Embryonic facial prominence (tissue), 1 donor: ENCODE data around the gene FCHSD2.

Experiments used
- DNase-seq: peaks from one replicate; pipeline ENCODE4 v3.0.0-alpha.2; 2016; ENCODE audit errors: extremely low spot score

The FCHSD2 gene

GRCh38 chr11:73172992-73173656, 31.0 kb upstream of the FCHSD2 start:
- no peak for DNase-seq

DNA sequence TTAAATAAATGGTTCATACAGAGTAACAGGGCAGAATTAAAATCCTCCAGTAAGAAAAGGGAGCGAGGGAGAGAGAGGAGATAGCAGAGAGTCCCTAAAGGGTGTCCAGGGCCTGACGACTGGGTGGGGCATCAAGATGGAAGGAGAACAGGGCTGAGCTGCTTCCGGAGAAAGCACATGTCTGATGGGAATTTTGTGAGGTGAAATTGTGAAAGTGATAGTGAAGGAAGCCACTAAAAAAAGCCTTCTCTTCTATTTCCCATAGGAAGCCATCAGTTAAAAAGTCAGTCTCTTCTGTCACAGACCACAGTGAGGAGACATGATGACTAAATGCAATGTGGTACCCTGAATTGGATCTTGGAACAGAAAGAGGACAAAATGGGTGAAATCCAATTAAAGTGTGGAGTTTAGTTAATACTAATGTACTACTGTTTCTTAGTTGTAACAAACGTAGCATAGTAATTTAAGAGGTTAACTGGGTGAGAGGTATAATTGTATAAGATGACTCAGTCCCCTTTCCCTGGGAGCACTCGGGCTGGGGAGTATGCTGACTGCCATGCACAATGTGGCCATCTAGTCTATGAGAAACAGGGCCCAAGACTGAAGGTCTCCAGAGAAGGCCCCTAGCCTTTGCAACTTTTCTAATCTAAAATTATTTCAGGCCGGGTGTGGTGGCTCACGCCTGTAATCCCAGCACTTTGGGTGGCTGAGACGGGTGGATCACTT, 29.5 kb upstream of the FCHSD2 start:
- DNase-seq = no peak

- no peak for DNase-seq
Observed at GRCh38 chr11:73170140-73170539, 28.0 kb upstream of the FCHSD2 start.

DNA sequence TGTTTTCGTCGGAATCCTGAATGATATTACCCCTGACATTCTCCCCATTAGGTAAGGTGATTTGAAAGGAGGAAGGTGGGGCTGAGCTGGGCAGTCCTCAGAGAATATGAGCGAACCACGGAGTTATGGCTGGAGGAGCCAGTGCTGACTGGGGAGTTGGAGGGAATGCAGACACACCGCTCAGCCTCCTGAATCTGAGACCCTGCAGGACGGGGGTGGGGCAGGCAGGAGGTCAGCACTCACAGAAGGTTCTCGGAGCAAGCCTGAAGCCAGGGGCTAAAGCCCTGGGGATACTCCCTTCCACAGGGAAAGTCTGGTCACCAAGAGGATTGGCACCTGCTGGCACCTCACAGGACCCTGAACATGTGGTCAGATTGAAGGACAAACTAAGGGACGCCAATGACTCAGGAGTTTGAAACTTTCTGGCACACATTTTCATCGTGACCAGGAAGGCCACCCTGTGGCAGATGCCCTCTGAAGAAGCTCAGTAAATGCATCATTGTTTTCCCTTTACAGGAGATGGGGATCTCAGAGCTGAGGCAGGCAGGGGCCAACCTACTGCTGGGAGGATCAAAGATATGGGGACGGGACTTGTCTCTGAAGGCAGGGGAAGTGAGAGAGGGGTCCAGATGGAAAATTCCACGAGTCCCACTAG, 26.9 kb upstream of the FCHSD2 start:
- DNase-seq = no peak

DNA sequence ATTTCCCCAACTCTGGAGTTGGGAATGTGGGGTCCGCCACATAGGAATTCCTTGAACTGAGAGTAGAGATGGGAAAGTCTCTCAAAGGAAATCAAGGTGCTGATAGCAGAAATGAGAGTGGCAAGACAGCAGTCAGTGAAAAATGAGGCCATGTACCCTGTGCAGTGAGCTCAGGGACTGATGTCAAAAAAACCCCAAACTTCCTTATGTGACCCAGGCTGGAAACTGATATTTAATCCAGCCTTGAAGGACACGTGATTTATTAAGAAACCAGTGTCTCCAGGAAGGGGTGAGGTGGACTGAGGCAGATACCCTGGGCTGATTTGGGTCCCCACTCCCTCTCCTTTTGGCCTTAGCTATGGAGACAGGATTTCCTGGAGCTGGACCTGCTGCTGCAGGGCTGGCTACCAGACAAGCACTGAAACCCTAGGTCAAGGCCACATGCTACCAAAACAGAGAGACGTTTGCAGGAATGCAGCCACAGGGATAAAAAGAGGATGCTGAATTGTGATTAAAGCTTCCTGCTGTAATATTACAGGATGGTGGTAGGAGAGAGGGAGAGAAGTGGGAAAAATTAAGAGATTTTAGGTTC, 25.3 kb upstream of the FCHSD2 start:
- DNase-seq = no peak

GRCh38 chr11:73164803-73165540, 22.9 kb upstream of the FCHSD2 start:
- no peak for DNase-seq

GRCh38 chr11:73163638-73164174, 21.6 kb upstream of the FCHSD2 start:
- no peak for DNase-seq

GRCh38 chr11:73162196-73162740, 20.1 kb upstream of the FCHSD2 start:
- DNase-seq = no peak

- no peak for DNase-seq
Observed at GRCh38 chr11:73160005-73160760, 18.1 kb upstream of the FCHSD2 start.

DNA sequence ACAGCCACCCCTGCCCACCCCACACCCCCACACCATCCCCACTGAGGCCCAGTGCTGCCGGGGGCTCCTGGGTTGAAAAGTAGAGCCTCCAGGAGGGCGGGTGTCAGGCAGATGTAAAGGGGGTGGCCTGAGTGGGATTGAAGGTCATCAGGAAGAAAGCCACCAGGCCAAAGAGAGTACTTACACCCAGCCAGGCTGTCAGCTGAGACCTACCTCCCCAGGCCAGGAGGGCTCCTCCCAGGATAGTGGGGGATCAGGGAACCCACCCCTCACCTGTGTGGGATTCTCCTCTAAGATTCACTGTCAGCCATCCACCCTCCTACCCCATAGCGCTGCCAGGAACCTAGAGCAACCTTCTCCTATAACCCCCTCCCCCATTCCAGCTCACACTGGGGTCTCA, 17.2 kb upstream of the FCHSD2 start:
- DNase-seq = no peak

DNA sequence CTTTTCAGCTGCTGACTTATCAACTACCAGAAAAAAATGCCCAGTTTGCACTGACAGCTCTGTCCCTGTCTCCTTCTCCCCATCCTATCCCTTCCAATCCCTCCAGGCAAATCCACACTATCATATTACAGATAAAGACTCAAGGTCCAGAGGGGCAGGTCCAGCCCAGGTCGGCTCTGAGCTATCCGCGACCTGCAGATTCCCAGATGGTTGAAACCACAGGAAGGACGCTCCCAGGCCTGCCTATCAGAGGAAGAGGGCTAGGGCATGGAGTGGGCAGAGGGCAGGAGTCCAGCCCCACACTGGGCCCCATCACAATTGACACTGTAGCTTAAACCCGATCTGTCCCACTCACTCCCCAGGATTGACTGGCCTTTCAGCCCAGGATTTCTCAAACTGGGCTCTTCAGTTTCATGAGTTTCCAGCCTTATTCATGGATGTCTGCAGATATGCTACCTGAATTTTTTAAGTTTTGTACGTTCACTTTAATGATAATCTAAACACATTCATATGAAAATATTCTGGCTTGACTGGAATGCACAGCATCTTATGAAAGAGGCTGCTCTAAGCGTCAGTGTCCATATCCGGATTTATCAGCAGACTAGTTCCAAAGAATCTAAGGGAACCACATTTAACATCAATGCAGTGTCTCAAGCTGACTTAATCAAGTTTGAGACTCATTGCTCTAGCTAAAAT, 16.4 kb upstream of the FCHSD2 start:
- DNase-seq = no peak

DNA sequence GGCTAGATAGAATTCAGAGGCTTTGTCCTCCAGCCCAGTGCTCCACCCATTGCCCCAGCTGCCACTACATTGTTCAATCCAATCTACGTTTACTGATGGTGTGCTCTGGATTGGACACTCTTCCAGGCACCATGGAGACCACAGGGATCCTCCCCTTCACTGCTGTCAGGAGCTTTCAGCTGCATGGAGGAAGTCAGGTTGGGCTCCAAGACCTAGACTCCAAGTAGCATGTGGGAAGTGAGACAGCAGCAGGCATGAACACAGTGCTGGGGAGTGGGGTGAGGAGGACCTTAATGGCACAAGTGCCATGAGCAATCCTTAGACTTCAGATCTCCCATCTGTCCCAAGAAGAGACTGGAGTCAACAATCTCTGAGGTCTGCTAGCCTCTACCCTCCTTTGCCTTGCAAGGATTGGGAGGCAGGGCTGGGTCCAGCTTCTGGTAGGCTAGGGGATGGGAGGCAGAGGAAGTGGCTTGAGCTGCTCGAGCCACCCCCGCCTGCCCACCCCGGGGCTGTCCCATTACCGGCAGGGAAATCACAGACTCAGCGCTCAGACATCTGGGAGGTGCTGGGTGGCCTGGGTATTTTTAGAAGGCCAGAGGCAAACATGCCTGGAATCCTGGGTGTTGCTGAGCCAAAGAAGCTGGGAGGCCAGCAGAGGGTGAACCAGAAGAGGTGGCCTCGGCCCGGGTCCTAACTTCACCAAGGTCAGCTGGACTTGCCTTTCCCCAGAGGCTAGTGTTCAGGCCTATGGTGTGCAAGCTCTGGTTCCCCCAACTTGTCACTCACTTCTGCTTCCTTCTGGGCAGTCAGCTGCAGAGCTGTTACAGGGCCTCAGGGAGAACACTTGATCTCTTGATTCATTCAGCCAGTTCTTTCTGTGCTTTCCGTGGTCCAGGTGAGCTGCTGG, 15.2 kb upstream of the FCHSD2 start:
- DNase-seq = no peak

DNA sequence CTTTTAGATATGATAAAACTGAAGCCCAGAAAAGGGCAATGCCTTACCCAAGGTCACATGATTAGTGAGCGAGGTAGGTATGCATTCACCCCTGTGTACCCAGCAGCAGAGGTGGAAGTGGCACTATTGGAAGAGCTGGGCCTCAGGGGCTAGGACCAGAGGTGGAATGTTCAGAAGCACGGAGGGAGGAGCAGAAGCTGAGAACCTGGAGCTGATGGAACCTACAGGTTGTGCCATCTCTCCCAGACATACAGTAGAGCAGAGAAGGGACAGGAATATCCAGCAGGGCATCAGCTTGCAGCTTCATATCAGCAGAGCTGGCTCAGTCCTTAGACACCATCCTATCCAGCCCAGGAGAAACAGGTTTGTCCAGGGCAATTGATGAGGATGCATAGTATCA, 14.6 kb upstream of the FCHSD2 start:
- no peak for DNase-seq

GRCh38 chr11:73156114-73156513, 14.0 kb upstream of the FCHSD2 start:
- DNase-seq = no peak

- DNase-seq = no peak
Observed at GRCh38 chr11:73155102-73155501, 13.0 kb upstream of the FCHSD2 start.

DNA sequence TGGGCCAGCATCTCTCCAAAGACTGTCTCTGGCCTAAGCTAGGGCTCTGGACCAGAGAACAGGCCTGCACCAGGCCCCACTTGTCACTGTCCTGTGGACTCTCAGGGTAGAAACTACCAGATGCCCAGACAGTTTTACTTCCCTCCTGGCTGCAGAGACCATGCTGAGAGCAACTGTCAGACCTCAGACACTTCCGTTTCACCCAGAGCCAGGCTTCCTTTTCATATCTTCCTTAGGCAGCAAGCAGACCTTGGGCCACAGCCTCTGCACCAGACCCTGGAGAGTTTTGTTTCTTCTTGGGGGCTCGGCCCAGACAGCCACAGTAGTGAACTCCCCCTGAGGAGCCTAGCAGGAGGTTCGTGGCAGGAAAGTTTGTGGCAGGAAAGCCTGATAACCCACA, 12.1 kb upstream of the FCHSD2 start:
- no peak for DNase-seq

- no peak for DNase-seq
Observed at GRCh38 chr11:73152861-73153483, 10.9 kb upstream of the FCHSD2 start.

GRCh38 chr11:73152086-73152853, 10.2 kb upstream of the FCHSD2 start:
- DNase-seq = no peak
